Measurements from ENCODE around the gene USH1G.

USH1G gene

GRCh38 chr17:74868908-74869255, 54.2 kb downstream of the USH1G start:
- no peaks in the 10 kb centered on the region for H3K9me3 ChIP-seq (replicated peaks; ENCODE audit: insufficient read depth, low read length)
- H3K27ac ChIP-seq (ENCODE audit: low read length) = no peak overlapping the region
- H2AFZ ChIP-seq (ENCODE audit: low read length) = no peak overlapping the region
- no peak overlapping the region for H3K4me2 ChIP-seq (ENCODE audit: low read depth, low read length)
- no peak for DNase-seq
- H4K20me1 ChIP-seq (ENCODE audit: insufficient read depth, low read length) = no peaks in the 10 kb centered on the region
- no peaks in the 10 kb centered on the region for H3K27me3 ChIP-seq (replicated peaks; ENCODE audit: insufficient read depth, low read length)
- no peak overlapping the region for H3K4me3 ChIP-seq (ENCODE audit: low read length)
- no peaks in the 10 kb centered on the region for H3F3A ChIP-seq (ENCODE audit: insufficient read depth, low read length)
- H3K9me2 ChIP-seq (replicated peaks; ENCODE audit: insufficient read depth, low read length) = no peaks in the 10 kb centered on the region
- H3K79me2 ChIP-seq (ENCODE audit: low read length) = no peaks in the 10 kb centered on the region
- no peaks in the 10 kb centered on the region for H3K36me3 ChIP-seq (replicated peaks; ENCODE audit: insufficient read depth, low read length)
- H3K9ac ChIP-seq (ENCODE audit: low read length) = no peak overlapping the region
- TF ChIP-seq EZH2 (optimal IDR thresholded peaks at IDR 0.05; ENCODE audit: low read depth, low read length) (no peak), CTCF (IDR thresholded peaks at IDR 0.05; ENCODE audit: low read length) (no peak), EZH2phosphoT487 (IDR thresholded peaks at IDR 0.05; ENCODE audit: low read length) (no peak)
- H3K4me1 ChIP-seq (ENCODE audit: low read length) = peaks cover 6% of the 10 kb centered on the region; the same call in 1 of the 2 replicates

- Histone ChIP-seq H3K36me3 (replicated peaks; ENCODE audit: insufficient read depth, low read length) (no peaks in the 10 kb centered on the region), H3K4me2 (ENCODE audit: low read depth, low read length) (no peak overlapping the region), H3K27me3 (replicated peaks; ENCODE audit: insufficient read depth, low read length) (no peaks in the 10 kb centered on the region), H3K9me3 (replicated peaks; ENCODE audit: insufficient read depth, low read length) (no peaks in the 10 kb centered on the region), H3K9ac (ENCODE audit: low read length) (no peak overlapping the region), H3K4me1 (ENCODE audit: low read length) (0 out of 2 replicates have a peak, but pooled peaks cover 6% of the 10 kb centered on the region), H3K79me2 (ENCODE audit: low read length) (no peaks in the 10 kb centered on the region), H3K4me3 (ENCODE audit: low read length) (no peak overlapping the region), H3F3A (ENCODE audit: insufficient read depth, low read length) (no peaks in the 10 kb centered on the region), H4K20me1 (ENCODE audit: insufficient read depth, low read length) (no peaks in the 10 kb centered on the region), H2AFZ (ENCODE audit: low read length) (no peak overlapping the region), H3K9me2 (replicated peaks; ENCODE audit: insufficient read depth, low read length) (no peaks in the 10 kb centered on the region), H3K27ac (ENCODE audit: low read length) (no peak overlapping the region)
- no peak for TF ChIP-seq EZH2 (optimal IDR thresholded peaks at IDR 0.05; ENCODE audit: low read depth, low read length)
- DNase-seq = no peak
Measured at GRCh38 chr17:74868251-74868907, 54.7 kb downstream of the USH1G start.

GRCh38 chr17:74866198-74866835, 56.7 kb downstream of the USH1G start:
- H3K27ac ChIP-seq (ENCODE audit: low read length) = no peak overlapping the region
- no peaks in the 10 kb centered on the region for H3K79me2 ChIP-seq (ENCODE audit: low read length)
- H4K20me1 ChIP-seq (ENCODE audit: insufficient read depth, low read length) = no peaks in the 10 kb centered on the region
- DNase-seq = no peak
- H3K27me3 ChIP-seq (replicated peaks; ENCODE audit: insufficient read depth, low read length) = peaks cover 5% of the 10 kb centered on the region
- H3K4me1 ChIP-seq (ENCODE audit: low read length) = no peaks in the 10 kb centered on the region
- H3F3A ChIP-seq (ENCODE audit: insufficient read depth, low read length) = no peaks in the 10 kb centered on the region
- no peak overlapping the region for H3K9ac ChIP-seq (ENCODE audit: low read length)
- H3K4me2 ChIP-seq (ENCODE audit: low read depth, low read length) = no peak overlapping the region
- H3K4me3 ChIP-seq (ENCODE audit: low read length) = no peak overlapping the region
- no peaks in the 10 kb centered on the region for H3K9me3 ChIP-seq (replicated peaks; ENCODE audit: insufficient read depth, low read length)
- no peak overlapping the region for H2AFZ ChIP-seq (ENCODE audit: low read length)
- H3K36me3 ChIP-seq (replicated peaks; ENCODE audit: insufficient read depth, low read length) = no peaks in the 10 kb centered on the region
- no peak for TF ChIP-seq EZH2phosphoT487 (IDR thresholded peaks at IDR 0.05; ENCODE audit: low read length)
- TF ChIP-seq CTCF (IDR thresholded peaks at IDR 0.05; ENCODE audit: low read length) = no peak
- no peak for TF ChIP-seq EZH2 (optimal IDR thresholded peaks at IDR 0.05; ENCODE audit: low read depth, low read length)
- no peaks in the 10 kb centered on the region for H3K9me2 ChIP-seq (replicated peaks; ENCODE audit: insufficient read depth, low read length)

Data from MM.1S (cell line).